CD4-positive, alpha-beta T cell (primary cell): ENCODE data around the gene TXNDC12. TPM values are rescaled to one million over a fixed set of nuclear protein-coding genes. Genes with fewer than 3 reads are reported as not detected.
A peak's percentile ranks its signal among the peaks of the same experiment; 100 is the strongest.

Source experiments
- ATAC-seq: fragments of 200-7000 bp; cut with Tn5 transposase; one replicate; pipeline ENCODE4 v1.10.0; 2022; ENCODE audit warnings: mild to moderate bottlenecking; ENCODE audit not compliant: poor library complexity
- CTCF ChIA-PET: fragments of 350-600 bp; sonication (Branson Sonifier 250); formaldehyde crosslinking; loops from one replicate; lab custom pipeline; 2021; ENCODE audit warnings: antibody characterized with exemption, inconsistent platforms; lab: Charles Lee
- POLR2A ChIA-PET: fragments of 350-600 bp; sonication (Branson Sonifier 250); formaldehyde crosslinking; loops from one replicate; lab custom pipeline; 2021; ENCODE audit warnings: antibody characterized with exemption, inconsistent platforms; lab: Charles Lee
- DNase-seq, 14 experiments: peaks; one replicate each; pipeline ENCODE4 v3.0.0-alpha.2; 2013 to 2020; ENCODE audit warnings: mixed read lengths in 2 of 14
- H3K27ac ChIP-seq, 2 donors: one replicate each; pipeline versions ENCODE4 v1.5.1 to v1.7.0; 2013; ENCODE audit warnings: low read length in 2 of 2, low read depth in 1 of 2, mild to moderate bottlenecking in 1 of 2
- H3K27me3 ChIP-seq, 2 experiments: 1 replicate in 1 of 2; 2 replicates in 1 of 2; pipeline versions ENCODE4 v1.6.1 to v1.7.0; 2013; ENCODE audit warnings: low read length in 2 of 2, control low read depth in 1 of 2, mild to moderate bottlenecking in 1 of 2, moderate library complexity in 1 of 2; ENCODE audit not compliant: insufficient read depth in 2 of 2, control insufficient read depth in 1 of 2
- H3K36me3 ChIP-seq: one replicate; pipeline ENCODE4 v1.6.1; 2013; ENCODE audit warnings: low read length, control low read depth; ENCODE audit not compliant: insufficient read depth
- H3K4me1 ChIP-seq: one replicate; pipeline ENCODE4 v1.6.1; 2013; ENCODE audit warnings: low read length, control low read depth; ENCODE audit not compliant: insufficient read depth
- H3K4me3 ChIP-seq: one replicate; pipeline ENCODE4 v1.5.1; 2013; ENCODE audit warnings: mild to moderate bottlenecking, low read length, moderate library complexity
- H3K9me3 ChIP-seq, 2 experiments: 1 replicate in 1 of 2; 2 replicates in 1 of 2; pipeline versions ENCODE4 v1.6.1 to v1.7.0; 2013; ENCODE audit warnings: low read length in 2 of 2, mild to moderate bottlenecking in 2 of 2, control low read depth in 1 of 2, moderate library complexity in 1 of 2; ENCODE audit not compliant: control insufficient read depth in 1 of 2, insufficient read depth in 1 of 2
- H3K27ac Mint-ChIP-seq: one replicate; pipeline ENCODE4 v1.8.0; 2020; ENCODE audit warnings: mixed read lengths
- H3K27me3 Mint-ChIP-seq: one replicate; pipeline ENCODE4 v1.8.0; 2021; ENCODE audit warnings: mixed read lengths
- H3K36me3 Mint-ChIP-seq: one replicate; pipeline ENCODE4 v1.8.0; 2021; ENCODE audit warnings: low read depth, mixed read lengths
- H3K4me1 Mint-ChIP-seq: one replicate; pipeline ENCODE4 v1.8.0; 2021; ENCODE audit warnings: low read depth, mixed read lengths
- H3K4me3 Mint-ChIP-seq: one replicate; pipeline ENCODE4 v1.8.0; 2020; ENCODE audit warnings: mild to moderate bottlenecking, mixed read lengths
- H3K9me3 Mint-ChIP-seq: one replicate; pipeline ENCODE4 v1.8.0; 2020; ENCODE audit warnings: mixed read lengths
- CTCF ChIP-seq: fragments of 200-600 bp; IDR thresholded peaks from one replicate; pipeline ENCODE4 v1.8.0; 2022; ENCODE audit warnings: antibody characterized with exemption, mild to moderate bottlenecking
- intact Hi-C, 2 experiments: fragments of 100-400 bp; cut with DNase I in 1 of 2; cut with micrococcal nuclease in 1 of 2; formaldehyde crosslinking; loops; one replicate each; pipeline versions ENCODE4 v1.15.1 to v1.9.0; 2023 to 2025; cut with DNase I, micrococcal nuclease
- total RNA-seq, 174 experiments: library from RNA in 2 of 174; stranded (reverse) in 2 of 174; gene quantifications; one replicate each; pipeline ENCODE4 v1.2.3 and lab custom pipeline; 2021 to 2026

The TXNDC12 gene
- total RNA-seq, 2 experiments from 2014 or later: 14.3 to 15.4 TPM

GRCh38 chr1:52037402-52037814, 17.6 kb downstream of the TXNDC12 start:
- Histone ChIP-seq H3K4me1 (peaks cover 12% of the 10 kb centered on the region), H3K36me3 (peaks cover 30% of the 10 kb centered on the region), H3K27me3 (no peaks in the 10 kb centered on the region), H3K4me3 (no peak overlapping the region), H3K27ac (no peak overlapping the region), H3K9me3 (no peaks in the 10 kb centered on the region)
- ATAC-seq: no peak
- Mint-ChIP-seq H3K9me3 (no peaks in the 10 kb centered on the region), H3K27me3 (no peaks in the 10 kb centered on the region), H3K27ac (no peak overlapping the region), H3K36me3 (peaks cover 57% of the 10 kb centered on the region), H3K4me3 (no peak overlapping the region), H3K4me1 (peaks cover 17% of the 10 kb centered on the region)
- intact Hi-C loops: loop anchor here in 1 of 2 experiments (10.0 kb wide), 1 partner anchor 1073 kb away; the partner anchor contains the start of gene FAF1
- ChIA-PET POLR2A (interaction anchor here (0.6 kb wide), 1 partner anchor 18 kb away, joined by 3 read pairs; no protein-coding TSS in a partner anchor), CTCF (no interaction called here)
- no peak for TF ChIP-seq CTCF
- no peak for DNase-seq

- H3K36me3 ChIP-seq: peaks cover 18% of the 10 kb centered on the region
- ATAC-seq (no peak), DNase-seq (no peak)
- H3K27me3 ChIP-seq: no peaks in the 10 kb centered on the region
- no peak for TF ChIP-seq CTCF
- H3K27ac ChIP-seq: peak overlapping the region; percentile 81 to 91
- peaks cover 23% of the 10 kb centered on the region for H3K4me1 ChIP-seq
- H3K27me3 Mint-ChIP-seq: no peaks in the 10 kb centered on the region
- peak overlapping the region; percentile 91 for H3K4me3 Mint-ChIP-seq
- ChIA-PET CTCF (interaction anchor here (0.8 to 1.1 kb wide), 3 partner anchors 9 to 370 kb away, joined by 3 to 5 read pairs (median 3); partner anchors contain the start of genes BTF3L4, ORC1, PRPF38A and TXNDC12), POLR2A (interaction anchor here (0.7 to 3.3 kb wide), 11 partner anchors 8 to 692 kb away, joined by 3 to 63 read pairs (median 5); partner anchors contain the start of genes BTF3L4, CC2D1B, EPS15 and TXNDC12)
- H3K9me3 ChIP-seq: no peaks in the 10 kb centered on the region
- H3K4me3 ChIP-seq: peak overlapping the region; percentile 85
- peak overlapping the region; percentile 97 for H3K27ac Mint-ChIP-seq
- intact Hi-C loops: loop anchor here in 1 of 2 experiments (10.0 kb wide), 1 partner anchor 1069 kb away; the partner anchor contains the start of gene FAF1
- peaks cover 49% of the 10 kb centered on the region for H3K36me3 Mint-ChIP-seq
- peaks cover 40% of the 10 kb centered on the region for H3K4me1 Mint-ChIP-seq
- H3K9me3 Mint-ChIP-seq: no peaks in the 10 kb centered on the region
Observed at GRCh38 chr1:52034050-52034384, 21.0 kb downstream of the TXNDC12 start.

- DNase-seq (peak; percentile 78 to 96 (median 86)), ATAC-seq (peak; percentile 94)
- peak within 1 kb of the TSS; percentile 85 for H3K4me3 ChIP-seq
- CTCF ChIA-PET: interaction anchor here (0.7 to 1.1 kb wide), 4 partner anchors 10 to 371 kb away, joined by 3 to 5 read pairs (median 4); partner anchors contain the start of genes BTF3L4, ORC1, PRPF38A and TXNDC12
- intact Hi-C loops: loop anchor here (1.0 to 10.0 kb wide), 2 partner anchors 23 to 1069 kb away; partner anchors contain the start of genes BTF3L4 (in 1 of the 2) and FAF1 (in 1 of the 2)
- H3K27ac ChIP-seq: peak within 1 kb of the TSS; percentile 81 to 91
- peaks cover 23% of the 10 kb centered on the region for H3K4me1 ChIP-seq
- peaks cover 13% of the 10 kb centered on the region for H3K36me3 ChIP-seq
- peaks cover 40% of the 10 kb centered on the region for H3K4me1 Mint-ChIP-seq
- H3K27me3 ChIP-seq: no peaks in the 10 kb centered on the region
- no peak for TF ChIP-seq CTCF
- H3K36me3 Mint-ChIP-seq: peaks cover 45% of the 10 kb centered on the region
- H3K9me3 ChIP-seq: no peaks in the 10 kb centered on the region
- H3K27me3 Mint-ChIP-seq: no peaks in the 10 kb centered on the region
- POLR2A ChIA-PET: interaction anchor here (0.6 to 3.3 kb wide), 15 partner anchors 9 to 693 kb away, joined by 3 to 63 read pairs (median 3); partner anchors contain the start of genes BTF3L4, CC2D1B, EPS15 and ORC1
- peak within 1 kb of the TSS; percentile 97 for H3K27ac Mint-ChIP-seq
- peak within 1 kb of the TSS; percentile 91 for H3K4me3 Mint-ChIP-seq
- no peaks in the 10 kb centered on the region for H3K9me3 Mint-ChIP-seq
Observed at GRCh38 chr1:52033190-52034049, 21.6 kb downstream of the TXNDC12 start, which contains the start of gene KTI12. KTI12 (minus strand) TSS chr1:52033810; CDS start chr1:52033761, 49 bp downstream.
